IMR-90 (cell line): ENCODE data around the gene VSIG4. TPM values are rescaled to one million over a fixed set of nuclear protein-coding genes. Genes with fewer than 3 reads are reported as not detected.

ENCODE experiments used
- ATAC-seq: fragments of 200-7000 bp; cut with Tn5 transposase; 2 replicates; pipeline ENCODE4 v1.9.1; 2020; ENCODE audit warnings: low read depth, mild to moderate bottlenecking, moderate library complexity
- BruUV-seq: library from RNA; stranded (reverse); fragments of 400-500 nt; replicated peaks from 2 replicates; lab custom pipeline; 2021; lab: Mats Ljungman, UMichigan
- CTCF ChIA-PET: fragments of 300-600 bp; formaldehyde crosslinking; extraction: SDS; loops from one replicate; lab custom pipeline; 2021; ENCODE audit warnings: antibody characterized with exemption; lab: Yijun Ruan, JAX
- POLR2A ChIA-PET: fragments of 300-600 bp; sonication (Branson Sonifier 250); formaldehyde crosslinking; loops from one replicate; lab custom pipeline; 2022; ENCODE audit warnings: antibody characterized with exemption; ENCODE audit not compliant: unreplicated experiment; lab: Charles Lee
- DNase-seq: peaks from one replicate; pipeline ENCODE4 v3.0.0; 2013
- H2AFZ ChIP-seq: replicated peaks from 2 replicates; pipeline ENCODE3; 2013; ENCODE audit warnings: low read length, mild to moderate bottlenecking; ENCODE audit not compliant: poor library complexity
- H2AK5ac ChIP-seq: 2 replicates; pipeline ENCODE4 v1.6.1; 2013; ENCODE audit warnings: low read depth, low read length, inconsistent platforms
- H2AK9ac ChIP-seq: replicated peaks from 2 replicates; pipeline ENCODE3; 2013; ENCODE audit warnings: mild to moderate bottlenecking, low read depth, low read length, moderate library complexity; ENCODE audit not compliant: poor library complexity
- H2BK120ac ChIP-seq: 2 replicates; pipeline ENCODE4 v1.6.1; 2013; ENCODE audit warnings: low read depth, low read length, inconsistent platforms
- H2BK15ac ChIP-seq: 3 replicates; pipeline ENCODE4 v1.6.1; 2013; ENCODE audit warnings: low read depth, low read length, inconsistent platforms
- H2BK20ac ChIP-seq: 2 replicates; pipeline ENCODE4 v1.6.1; 2013; ENCODE audit warnings: low read depth, mild to moderate bottlenecking, inconsistent platforms, low read length, moderate library complexity
- H2BK5ac ChIP-seq: 2 replicates; pipeline ENCODE4 v1.6.1; 2013; ENCODE audit warnings: mild to moderate bottlenecking, low read depth, low read length, inconsistent platforms; ENCODE audit not compliant: poor library complexity, severe bottlenecking
- H3K14ac ChIP-seq: replicated peaks from 2 replicates; pipeline ENCODE4 v1.6.1; 2013; ENCODE audit warnings: low read depth, low read length, inconsistent platforms
- H3K18ac ChIP-seq: 2 replicates; pipeline ENCODE4 v1.6.1; 2013; ENCODE audit warnings: low read depth, low read length, control low read depth
- H3K23ac ChIP-seq: 2 replicates; pipeline ENCODE4 v1.6.1; 2013; ENCODE audit warnings: low read depth, low read length, inconsistent platforms
- H3K27ac ChIP-seq: 2 replicates; pipeline ENCODE4 v1.5.1; 2013; ENCODE audit warnings: mild to moderate bottlenecking, control low read depth, low read length; ENCODE audit not compliant: insufficient read depth
- H3K27me3 ChIP-seq: 2 replicates; pipeline ENCODE4 v1.6.1; 2013; ENCODE audit warnings: low read length; ENCODE audit not compliant: control insufficient read depth, insufficient read depth
- H3K36me3 ChIP-seq: 2 replicates; pipeline ENCODE4 v1.6.1; 2013; ENCODE audit warnings: low read length, mixed read lengths; ENCODE audit not compliant: control insufficient read depth, insufficient read depth
- H3K4ac ChIP-seq: 2 replicates; pipeline ENCODE4 v1.6.1; 2013; ENCODE audit warnings: low read depth, low read length, inconsistent platforms
- H3K4me1 ChIP-seq: 2 replicates; pipeline ENCODE4 v1.6.1; 2013; ENCODE audit warnings: low read length, mixed read lengths; ENCODE audit not compliant: control insufficient read depth, insufficient read depth
- H3K4me2 ChIP-seq: 2 replicates; pipeline ENCODE4 v1.6.1; 2013; ENCODE audit warnings: low read depth, mild to moderate bottlenecking, control low read depth, low read length, moderate library complexity
- H3K4me3 ChIP-seq: 2 replicates; pipeline ENCODE4 v1.5.1; 2013; ENCODE audit warnings: low read depth, mild to moderate bottlenecking, control low read depth, low read length, moderate library complexity; ENCODE audit not compliant: insufficient read depth
- H3K56ac ChIP-seq: 2 replicates; pipeline ENCODE4 v1.6.1; 2013; ENCODE audit warnings: low read length, inconsistent platforms; ENCODE audit not compliant: insufficient read depth; ENCODE audit errors: extremely low read depth
- H3K79me1 ChIP-seq, 2 experiments: 2 replicates each; pipeline ENCODE4 v1.6.1; 2013; ENCODE audit warnings: low read length in 2 of 2, inconsistent platforms in 1 of 2, low read depth in 1 of 2
- H3K9ac ChIP-seq: 2 replicates; pipeline ENCODE4 v1.6.1; 2013; ENCODE audit warnings: low read depth, low read length, control low read depth
- H3K9me1 ChIP-seq: 2 replicates; pipeline ENCODE4 v1.6.1; 2013; ENCODE audit warnings: low read length, inconsistent platforms; ENCODE audit not compliant: insufficient read depth
- H3K9me3 ChIP-seq: 2 replicates; pipeline ENCODE4 v1.6.1; 2013; ENCODE audit warnings: low read length; ENCODE audit not compliant: control insufficient read depth, insufficient read depth
- H4K20me1 ChIP-seq: 2 replicates; pipeline ENCODE4 v1.6.1; 2013; ENCODE audit warnings: low read length, inconsistent platforms; ENCODE audit not compliant: insufficient read depth
- H4K5ac ChIP-seq: 2 replicates; pipeline ENCODE4 v1.6.1; 2013; ENCODE audit warnings: mild to moderate bottlenecking, low read depth, low read length, control low read depth
- H4K8ac ChIP-seq, 2 experiments: 2 replicates each; pipeline ENCODE4 v1.6.1; 2013; ENCODE audit warnings: low read depth in 2 of 2, low read length in 2 of 2, control low read depth in 1 of 2, inconsistent platforms in 1 of 2
- H4K91ac ChIP-seq: 2 replicates; pipeline ENCODE4 v1.6.1; 2013; ENCODE audit warnings: low read depth, low read length, inconsistent platforms; ENCODE audit not compliant: insufficient read depth
- CEBPB ChIP-seq: IDR thresholded peaks from 2 replicates; pipeline ENCODE4 v1.6.1; 2012; ENCODE audit warnings: low read depth, low read length, improper control_type of control experiment
- FOS ChIP-seq: fragments of 150-350 bp; IDR thresholded peaks from 2 replicates; pipeline ENCODE4 v1.6.1; 2016; ENCODE audit warnings: low read depth, low read length
- MAZ ChIP-seq: IDR thresholded peaks from 2 replicates; pipeline ENCODE4 v1.6.1; 2012; ENCODE audit warnings: low read depth, mild to moderate bottlenecking, low read length, improper control_type of control experiment, moderate library complexity, borderline replicate concordance
- NFE2L2 ChIP-seq: fragments of 150-350 bp; IDR thresholded peaks from 2 replicates; pipeline ENCODE4 v1.6.1; 2016; ENCODE audit warnings: low read depth, mild to moderate bottlenecking, low read length
- RCOR1 ChIP-seq: IDR thresholded peaks from 2 replicates; pipeline ENCODE4 v1.6.1; 2012; ENCODE audit warnings: mild to moderate bottlenecking, low read length, improper control_type of control experiment; ENCODE audit not compliant: insufficient replicate concordance
- SMC3 ChIP-seq: fragments of 150-350 bp; IDR thresholded peaks from 2 replicates; pipeline ENCODE4 v1.6.1; 2016; ENCODE audit warnings: low read depth, mild to moderate bottlenecking, antibody characterized with exemption, low read length, moderate library complexity
- WGBS, 2 experiments: methylation state at CpG; one replicate each; pipeline versions ENCODE4 v1.1.5 to v1.1.7; 2013; ENCODE audit warnings: missing lambda C conversion rate in 2 of 2; ENCODE audit not compliant: insufficient read length in 1 of 2; ENCODE audit errors: extremely low coverage in 2 of 2; 5-methylcytosine and 5-hydroxymethylcytosine counted together
- dilution Hi-C: fragments of 300-500 bp; cut with HindIII; formaldehyde crosslinking; loops from one replicate; pipeline ENCODE4 v1.14.3; 2018; ENCODE audit warnings: low sequenced_read_pairs; ENCODE audit not compliant: unreplicated experiment
- in situ Hi-C: fragments of 300-500 bp; cut with MboI; formaldehyde crosslinking; loops from 3 replicates; pipeline ENCODE4 v1.14.3; 2019; ENCODE audit warnings: low sequenced_read_pairs, inconsistent platforms, mixed read lengths
- intact Hi-C: fragments of 100-400 bp; cut with micrococcal nuclease; formaldehyde crosslinking; loops from 2 replicates; pipeline ENCODE4 v1.10.0; 2022
- polyA plus RNA-seq, 3 experiments: library from polyadenylated mRNA; depleted of rRNA; stranded (reverse); fragments of >200 nt; gene quantifications; 2 replicates each; pipeline ENCODE4 v1.2.3, GENCODE V29; 2012; ENCODE audit warnings: low replicate concordance in 1 of 3
- total RNA-seq: library from RNA; depleted of rRNA; stranded (reverse); fragments of >200 nt; gene quantifications from 2 replicates; pipeline ENCODE4 v1.2.3, GENCODE V29; 2012

The VSIG4 gene
- total and polyA plus RNA-seq, 2 of the 4 experiments (the other 2 are of a cell fraction) = not detected

DNA sequence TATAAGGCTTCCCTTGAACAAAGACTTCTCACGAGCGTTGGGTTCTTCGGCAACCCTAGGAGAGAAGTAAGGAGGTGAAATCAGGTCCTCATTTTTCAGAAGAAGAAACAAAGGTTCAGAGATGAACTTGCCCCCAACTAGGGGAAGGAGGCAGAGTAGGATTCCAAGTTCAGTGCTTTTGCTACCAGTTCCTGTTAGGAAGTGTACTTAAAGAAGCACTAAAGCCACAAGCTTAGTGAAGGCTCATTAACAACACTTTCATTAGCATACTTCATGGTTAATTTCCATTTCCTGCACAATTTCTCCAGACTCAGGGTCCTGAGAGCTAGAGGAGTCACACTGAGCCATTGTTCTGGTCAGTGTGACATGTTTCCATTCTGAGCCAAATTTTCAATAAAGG, 52.1 kb downstream of the VSIG4 start:
- intact Hi-C loops = no loop called here
- BruUV-seq = no TSS peak

More for the DNA sequence above, 52.1 kb downstream of the VSIG4 start:
- dilution Hi-C loops = no loop called here
- no peaks in the 10 kb centered on the region for H3K9me3 ChIP-seq
- in situ Hi-C loops = no loop called here
- POLR2A ChIA-PET = no interaction called here
- H3K23ac ChIP-seq = no peak overlapping the region
- 0 out of 2 replicates have a peak, but pooled peaks cover 2% of the 10 kb centered on the region for H3K27me3 ChIP-seq
- H2BK5ac ChIP-seq = no peak overlapping the region
- H2AK5ac ChIP-seq = no peak overlapping the region
- H3K56ac ChIP-seq = no peak overlapping the region
- no peak overlapping the region for H3K4me3 ChIP-seq
- no peak overlapping the region for H3K27ac ChIP-seq
- H3K14ac ChIP-seq = no peak overlapping the region
- H3K36me3 ChIP-seq = no peaks in the 10 kb centered on the region
- H3K4me2 ChIP-seq = no peak overlapping the region
- H4K8ac ChIP-seq = no peak overlapping the region
- no peaks in the 10 kb centered on the region for H3K79me1 ChIP-seq
- TF ChIP-seq NFE2L2 (no peak), RCOR1 (no peak), MAZ (no peak), SMC3 (no peak), FOS (no peak), CEBPB (no peak)
- H4K20me1 ChIP-seq = no peaks in the 10 kb centered on the region
- H2BK120ac ChIP-seq = no peak overlapping the region
- H4K5ac ChIP-seq = no peak overlapping the region
- no peak overlapping the region for H2BK20ac ChIP-seq
- no peak overlapping the region for H3K9ac ChIP-seq
- no peak overlapping the region for H2AK9ac ChIP-seq
- no peak overlapping the region for H4K91ac ChIP-seq
- H3K4me1 ChIP-seq = no peaks in the 10 kb centered on the region
- no peak overlapping the region for H3K18ac ChIP-seq
- H2BK15ac ChIP-seq = no peak overlapping the region
- ATAC-seq (no peak), DNase-seq (no peak)
- WGBS, 2 experiments = no CpG with 5 or more reads among the region's 3 CpGs
- CTCF ChIA-PET = interaction anchor here (0.6 to 1.4 kb wide), 2 partner anchors 406 to 743 kb away, joined by 3 read pairs; no protein-coding TSS in a partner anchor
- H3K9me1 ChIP-seq = no peaks in the 10 kb centered on the region
- no peak overlapping the region for H2AFZ ChIP-seq
- no peak overlapping the region for H3K4ac ChIP-seq
